ENCODE results near the gene GMEB2. TPM values are rescaled to one million over a fixed set of nuclear protein-coding genes. Genes with fewer than 3 reads are reported as not detected.

Gene GMEB2
- total RNA-seq, 1 donor from 2014 or later = 8.0 TPM

GRCh38 chr20:63549679-63550282, 77.1 kb downstream of the GMEB2 start:
- H4K20me1 ChIP-seq (ENCODE audit: low read depth) = no peaks in the 10 kb centered on the region
- H3K9ac ChIP-seq = no peak overlapping the region
- no peak overlapping the region for H3K4me2 ChIP-seq
- H2AFZ ChIP-seq (replicated peaks) = no peak overlapping the region
- H3K79me2 ChIP-seq (ENCODE audit: low read depth) = no peaks in the 10 kb centered on the region
- DNase-seq (ENCODE audit: low spot score) = no peak
- H3K27me3 ChIP-seq = peaks cover 7% of the 10 kb centered on the region
- H3K4me1 ChIP-seq = no peaks in the 10 kb centered on the region
- H3K36me3 ChIP-seq = no peaks in the 10 kb centered on the region
- H3K4me3 Mint-ChIP-seq = no peak overlapping the region
- peaks cover 8% of the 10 kb centered on the region for H3K4me1 Mint-ChIP-seq
- no peaks in the 10 kb centered on the region for H3K9me3 Mint-ChIP-seq
- no peak overlapping the region for H3K27ac ChIP-seq
- H3K27me3 Mint-ChIP-seq (ENCODE audit: insufficient read depth, low read depth) = peaks cover 8% of the 10 kb centered on the region
- no peak overlapping the region for H3K27ac Mint-ChIP-seq
- H3F3A ChIP-seq (ENCODE audit: low read depth) = peaks cover 19% of the 10 kb centered on the region
- H3K36me3 Mint-ChIP-seq = no peaks in the 10 kb centered on the region
- H3K9me3 ChIP-seq (ENCODE audit: low read depth) = no peaks in the 10 kb centered on the region
- H3K4me3 ChIP-seq = no peak overlapping the region
- TF ChIP-seq EZH2 (IDR thresholded peaks at IDR 0.05) (no peak), EZH2phosphoT487 (IDR thresholded peaks at IDR 0.05) (no peak), CTCF (IDR thresholded peaks at IDR 0.05) (no peak)

- H4K20me1 ChIP-seq (ENCODE audit: low read depth) = no peaks in the 10 kb centered on the region
- no peaks in the 10 kb centered on the region for H3K79me2 ChIP-seq (ENCODE audit: low read depth)
- no peaks in the 10 kb centered on the region for H3K27me3 ChIP-seq
- peaks cover 19% of the 10 kb centered on the region for H3F3A ChIP-seq (ENCODE audit: low read depth)
- Mint-ChIP-seq H3K27me3 (ENCODE audit: insufficient read depth, low read depth) (peaks cover 8% of the 10 kb centered on the region), H3K4me3 (no peak overlapping the region), H3K4me1 (peaks cover 8% of the 10 kb centered on the region), H3K9me3 (no peaks in the 10 kb centered on the region), H3K27ac (no peak overlapping the region), H3K36me3 (no peaks in the 10 kb centered on the region)
- no peak overlapping the region for H3K27ac ChIP-seq
- no peak overlapping the region for H3K4me3 ChIP-seq
- H3K9ac ChIP-seq = no peak overlapping the region
- H2AFZ ChIP-seq (replicated peaks) = no peak overlapping the region
- no peaks in the 10 kb centered on the region for H3K9me3 ChIP-seq (ENCODE audit: low read depth)
- DNase-seq (ENCODE audit: low spot score) = no peak
- no peak for TF ChIP-seq EZH2 (IDR thresholded peaks at IDR 0.05)
- no peaks in the 10 kb centered on the region for H3K4me1 ChIP-seq
- H3K4me2 ChIP-seq = no peak overlapping the region
- no peaks in the 10 kb centered on the region for H3K36me3 ChIP-seq
Measured at GRCh38 chr20:63549019-63549418, 77.9 kb downstream of the GMEB2 start.

GRCh38 chr20:63548542-63548941, 78.4 kb downstream of the GMEB2 start:
- Histone ChIP-seq H3F3A (ENCODE audit: low read depth) (peaks cover 16% of the 10 kb centered on the region), H3K9ac (no peak overlapping the region), H3K27me3 (no peaks in the 10 kb centered on the region), H3K27ac (no peak overlapping the region), H3K36me3 (no peaks in the 10 kb centered on the region), H2AFZ (replicated peaks) (no peak overlapping the region), H3K4me2 (no peak overlapping the region), H3K9me3 (ENCODE audit: low read depth) (no peaks in the 10 kb centered on the region), H3K4me3 (no peak overlapping the region), H3K4me1 (no peaks in the 10 kb centered on the region), H3K79me2 (ENCODE audit: low read depth) (no peaks in the 10 kb centered on the region), H4K20me1 (ENCODE audit: low read depth) (no peaks in the 10 kb centered on the region)
- no peaks in the 10 kb centered on the region for H3K36me3 Mint-ChIP-seq
- no peaks in the 10 kb centered on the region for H3K9me3 Mint-ChIP-seq
- H3K4me1 Mint-ChIP-seq = peaks cover 10% of the 10 kb centered on the region
- H3K27ac Mint-ChIP-seq = no peak overlapping the region
- peaks cover 12% of the 10 kb centered on the region for H3K27me3 Mint-ChIP-seq (ENCODE audit: insufficient read depth, low read depth)
- no peak overlapping the region for H3K4me3 Mint-ChIP-seq
- no peak for DNase-seq (ENCODE audit: low spot score)
- TF ChIP-seq EZH2phosphoT487 (IDR thresholded peaks at IDR 0.05) (no peak), EZH2 (IDR thresholded peaks at IDR 0.05) (no peak), CTCF (IDR thresholded peaks at IDR 0.05) (no peak)

- Mint-ChIP-seq H3K4me3 (no peak within 1 kb of the TSS), H3K9me3 (no peaks in the 10 kb centered on the region), H3K36me3 (no peaks in the 10 kb centered on the region), H3K27ac (no peak within 1 kb of the TSS), H3K4me1 (peaks cover 10% of the 10 kb centered on the region), H3K27me3 (ENCODE audit: insufficient read depth, low read depth) (peaks cover 13% of the 10 kb centered on the region)
- no peak within 1 kb of the TSS for H3K9ac ChIP-seq
- H3F3A ChIP-seq (ENCODE audit: low read depth) = peaks cover 12% of the 10 kb centered on the region
- TF ChIP-seq EZH2phosphoT487 (IDR thresholded peaks at IDR 0.05) = no peak
- H3K4me2 ChIP-seq = no peak within 1 kb of the TSS
- no peaks in the 10 kb centered on the region for H3K36me3 ChIP-seq
- no peak within 1 kb of the TSS for H2AFZ ChIP-seq (replicated peaks)
- peak; percentile 51 for DNase-seq (ENCODE audit: low spot score)
- no peaks in the 10 kb centered on the region for H4K20me1 ChIP-seq (ENCODE audit: low read depth)
- H3K79me2 ChIP-seq (ENCODE audit: low read depth) = no peaks in the 10 kb centered on the region
- no peak within 1 kb of the TSS for H3K27ac ChIP-seq
- H3K27me3 ChIP-seq = no peaks in the 10 kb centered on the region
- no peaks in the 10 kb centered on the region for H3K4me1 ChIP-seq
- no peaks in the 10 kb centered on the region for H3K9me3 ChIP-seq (ENCODE audit: low read depth)
- H3K4me3 ChIP-seq = no peak within 1 kb of the TSS
Measured at GRCh38 chr20:63547725-63548480, 79.0 kb downstream of the GMEB2 start, which contains the start of gene SRMS. SRMS (minus strand) TSS chr20:63547749; CDS start chr20:63547463, 286 bp downstream.
